GM23338 (cell line): ENCODE results near the gene COP1. TPM values are rescaled to one million over a fixed set of nuclear protein-coding genes. Genes with fewer than 3 reads are reported as not detected.

Experiments used
- ATAC-seq: fragments of 200-7000 bp; cut with Tn5 transposase; 3 replicates; pipeline ENCODE4 v1.9.1; 2020
- DNase-seq: peaks from one replicate; pipeline ENCODE4 v3.0.0-alpha.2; 2015; ENCODE audit warnings: low spot score
- H2AFZ ChIP-seq: fragments of 200-600 bp; sonication (generic); 2 replicates; pipeline ENCODE4 v1.8.0; 2016; ENCODE audit warnings: antibody characterized with exemption, mild to moderate bottlenecking, moderate library complexity
- H3F3A ChIP-seq: fragments of 200-600 bp; sonication (generic); replicated peaks from 2 replicates; pipeline ENCODE4 v1.8.0; 2017; ENCODE audit warnings: antibody characterized with exemption, mixed run types, low read depth
- H3K27ac ChIP-seq: fragments of 200-600 bp; sonication (generic); 2 replicates; pipeline ENCODE4 v1.6.1; 2016; ENCODE audit warnings: low read depth
- H3K27me3 ChIP-seq: fragments of 200-600 bp; sonication (generic); 2 replicates; pipeline ENCODE4 v1.8.0; 2016; ENCODE audit warnings: mild to moderate bottlenecking, mixed run types, moderate library complexity; ENCODE audit not compliant: insufficient read depth
- H3K36me3 ChIP-seq: fragments of 200-600 bp; sonication (generic); 2 replicates; pipeline ENCODE4 v1.8.0; 2016; ENCODE audit warnings: mild to moderate bottlenecking; ENCODE audit not compliant: insufficient read depth
- H3K4me1 ChIP-seq: fragments of 200-600 bp; sonication (generic); 2 replicates; pipeline ENCODE4 v1.8.0; 2016; ENCODE audit warnings: mild to moderate bottlenecking, moderate library complexity; ENCODE audit not compliant: insufficient read depth
- H3K4me2 ChIP-seq: fragments of 200-600 bp; sonication (generic); 2 replicates; pipeline ENCODE4 v1.7.1; 2017; ENCODE audit warnings: mixed run types
- H3K4me3 ChIP-seq: fragments of 200-600 bp; sonication (generic); 2 replicates; pipeline ENCODE4 v1.6.1; 2016; ENCODE audit warnings: mixed run types
- H3K79me2 ChIP-seq: fragments of 200-600 bp; sonication (generic); replicated peaks from 2 replicates; pipeline ENCODE4 v1.8.0; 2017; ENCODE audit warnings: mild to moderate bottlenecking; ENCODE audit not compliant: insufficient read depth
- H3K9me2 ChIP-seq: fragments of 200-600 bp; sonication (generic); 2 replicates; pipeline ENCODE4 v1.8.0; 2017; ENCODE audit not compliant: insufficient read depth
- H4K20me1 ChIP-seq: fragments of 200-600 bp; sonication (generic); replicated peaks from 2 replicates; pipeline ENCODE4 v1.8.0; 2017; ENCODE audit warnings: mild to moderate bottlenecking; ENCODE audit not compliant: insufficient read depth
- H3K27ac Mint-ChIP-seq: 2 replicates; pipeline ENCODE4 v1.8.0; 2020; ENCODE audit warnings: inconsistent platforms, mild to moderate bottlenecking, moderate library complexity, mixed read lengths
- H3K27me3 Mint-ChIP-seq: 3 replicates; pipeline ENCODE4 v1.8.0; 2022; ENCODE audit warnings: low read depth, mild to moderate bottlenecking, moderate library complexity, mixed read lengths, inconsistent platforms; ENCODE audit not compliant: insufficient read depth, poor library complexity
- H3K36me3 Mint-ChIP-seq: 3 replicates; pipeline ENCODE4 v1.8.0; 2021; ENCODE audit warnings: low read depth, mild to moderate bottlenecking, inconsistent platforms, moderate library complexity, mixed read lengths
- H3K4me1 Mint-ChIP-seq: 3 replicates; pipeline ENCODE4 v1.8.0; 2020; ENCODE audit warnings: mild to moderate bottlenecking, inconsistent platforms, mixed read lengths
- H3K4me3 Mint-ChIP-seq: 3 replicates; pipeline ENCODE4 v1.8.0; 2021; ENCODE audit warnings: moderate library complexity, mild to moderate bottlenecking, inconsistent platforms, mixed read lengths
- H3K9me3 Mint-ChIP-seq: 3 replicates; pipeline ENCODE4 v1.8.0; 2020; ENCODE audit warnings: moderate library complexity, mild to moderate bottlenecking, inconsistent platforms, mixed read lengths
- EZH2 ChIP-seq: fragments of 200-600 bp; sonication (generic); IDR thresholded peaks from one replicate; pipeline ENCODE4 v1.8.0; 2017; ENCODE audit warnings: antibody characterized with exemption, mild to moderate bottlenecking, low read depth; ENCODE audit not compliant: unreplicated experiment
- POLR2AphosphoS5 ChIP-seq: IDR thresholded peaks from 2 replicates; pipeline ENCODE4 v1.6.1; 2016; ENCODE audit warnings: antibody characterized with exemption, low read depth
- STAT1 ChIP-seq: IDR thresholded peaks from one replicate; pipeline ENCODE4 v1.6.1; 2016; ENCODE audit warnings: antibody characterized with exemption; ENCODE audit not compliant: unreplicated experiment
- ZNF114 ChIP-seq: fragments of 250-450 bp; sonication (Bioruptor Pico); IDR thresholded peaks from 2 replicates; pipeline ENCODE4 v1.5.0; 2020; ENCODE audit warnings: mild to moderate bottlenecking, moderate library complexity
- polyA plus RNA-seq: library from polyadenylated mRNA; unstranded; fragments of >200 nt; fragmentation: Nextera tagmentation; extraction: Ambion mirVana; gene quantifications from 2 replicates; pipeline ENCODE4 v1.2.1, GENCODE V29; 2016
- total RNA-seq: library from RNA; depleted of rRNA; stranded (reverse); fragments of >200 nt; shearing (Covaris generic); gene quantifications from 2 replicates; pipeline ENCODE4 v1.2.3, GENCODE V29; 2014
- TF ChIP-seq, protein P1 (sequence below): IDR thresholded peaks from one replicate; pipeline ENCODE4 v1.6.1; 2018; ENCODE audit warnings: antibody characterized with exemption; ENCODE audit not compliant: unreplicated experiment
- TF ChIP-seq, protein P2 (sequence below): IDR thresholded peaks from 2 replicates; pipeline ENCODE4 v1.6.1; 2016; ENCODE audit warnings: antibody characterized with exemption
- TF ChIP-seq, protein P3 (sequence below), 2 experiments: fragments of 200-600 bp in 1 of 2; sonication (generic) in 1 of 2; conservative IDR thresholded peaks; 2 replicates each; pipeline versions ENCODE4 v1.5.1 to v1.6.1; 2016 to 2017; ENCODE audit warnings: antibody characterized with exemption in 2 of 2, low read depth in 2 of 2, mild to moderate bottlenecking in 2 of 2, moderate library complexity in 1 of 2
- TF ChIP-seq, protein P4 (sequence below): fragments of 250-450 bp; sonication (Bioruptor Pico); IDR thresholded peaks from 2 replicates; pipeline ENCODE4 v1.5.0; 2020; ENCODE audit warnings: mild to moderate bottlenecking, moderate library complexity

COP1 gene
- total and polyA plus RNA-seq, 2 experiments from 2014 or later = 54.0 to 54.9 TPM

DNA sequence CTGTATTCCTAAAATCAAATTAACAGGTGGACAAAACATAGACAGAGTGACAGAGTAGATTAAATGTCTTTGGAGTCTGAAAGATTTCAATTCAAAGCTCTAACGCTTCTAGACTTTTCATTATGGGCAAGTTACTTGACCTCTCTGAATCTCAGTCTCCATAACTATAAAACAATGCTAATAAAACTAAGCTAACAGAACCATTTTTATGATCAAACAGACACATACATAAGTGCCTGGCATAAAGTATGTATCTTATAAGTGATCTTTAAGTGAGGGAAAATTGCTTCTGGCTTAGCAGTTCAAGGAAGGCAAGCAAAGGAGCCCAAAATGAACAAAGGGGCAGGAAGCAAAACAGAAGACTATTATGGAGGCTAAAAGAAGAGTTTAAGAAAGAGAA lies 246.9 kb downstream of the COP1 start (continued):
- TF ChIP-seq, protein P1, sequence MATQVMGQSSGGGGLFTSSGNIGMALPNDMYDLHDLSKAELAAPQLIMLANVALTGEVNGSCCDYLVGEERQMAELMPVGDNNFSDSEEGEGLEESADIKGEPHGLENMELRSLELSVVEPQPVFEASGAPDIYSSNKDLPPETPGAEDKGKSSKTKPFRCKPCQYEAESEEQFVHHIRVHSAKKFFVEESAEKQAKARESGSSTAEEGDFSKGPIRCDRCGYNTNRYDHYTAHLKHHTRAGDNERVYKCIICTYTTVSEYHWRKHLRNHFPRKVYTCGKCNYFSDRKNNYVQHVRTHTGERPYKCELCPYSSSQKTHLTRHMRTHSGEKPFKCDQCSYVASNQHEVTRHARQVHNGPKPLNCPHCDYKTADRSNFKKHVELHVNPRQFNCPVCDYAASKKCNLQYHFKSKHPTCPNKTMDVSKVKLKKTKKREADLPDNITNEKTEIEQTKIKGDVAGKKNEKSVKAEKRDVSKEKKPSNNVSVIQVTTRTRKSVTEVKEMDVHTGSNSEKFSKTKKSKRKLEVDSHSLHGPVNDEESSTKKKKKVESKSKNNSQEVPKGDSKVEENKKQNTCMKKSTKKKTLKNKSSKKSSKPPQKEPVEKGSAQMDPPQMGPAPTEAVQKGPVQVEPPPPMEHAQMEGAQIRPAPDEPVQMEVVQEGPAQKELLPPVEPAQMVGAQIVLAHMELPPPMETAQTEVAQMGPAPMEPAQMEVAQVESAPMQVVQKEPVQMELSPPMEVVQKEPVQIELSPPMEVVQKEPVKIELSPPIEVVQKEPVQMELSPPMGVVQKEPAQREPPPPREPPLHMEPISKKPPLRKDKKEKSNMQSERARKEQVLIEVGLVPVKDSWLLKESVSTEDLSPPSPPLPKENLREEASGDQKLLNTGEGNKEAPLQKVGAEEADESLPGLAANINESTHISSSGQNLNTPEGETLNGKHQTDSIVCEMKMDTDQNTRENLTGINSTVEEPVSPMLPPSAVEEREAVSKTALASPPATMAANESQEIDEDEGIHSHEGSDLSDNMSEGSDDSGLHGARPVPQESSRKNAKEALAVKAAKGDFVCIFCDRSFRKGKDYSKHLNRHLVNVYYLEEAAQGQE = no peak
- TF ChIP-seq STAT1 (no peak), POLR2AphosphoS5 (no peak)
- TF ChIP-seq, protein P2, sequence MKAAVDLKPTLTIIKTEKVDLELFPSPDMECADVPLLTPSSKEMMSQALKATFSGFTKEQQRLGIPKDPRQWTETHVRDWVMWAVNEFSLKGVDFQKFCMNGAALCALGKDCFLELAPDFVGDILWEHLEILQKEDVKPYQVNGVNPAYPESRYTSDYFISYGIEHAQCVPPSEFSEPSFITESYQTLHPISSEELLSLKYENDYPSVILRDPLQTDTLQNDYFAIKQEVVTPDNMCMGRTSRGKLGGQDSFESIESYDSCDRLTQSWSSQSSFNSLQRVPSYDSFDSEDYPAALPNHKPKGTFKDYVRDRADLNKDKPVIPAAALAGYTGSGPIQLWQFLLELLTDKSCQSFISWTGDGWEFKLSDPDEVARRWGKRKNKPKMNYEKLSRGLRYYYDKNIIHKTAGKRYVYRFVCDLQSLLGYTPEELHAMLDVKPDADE = no peak

DNA sequence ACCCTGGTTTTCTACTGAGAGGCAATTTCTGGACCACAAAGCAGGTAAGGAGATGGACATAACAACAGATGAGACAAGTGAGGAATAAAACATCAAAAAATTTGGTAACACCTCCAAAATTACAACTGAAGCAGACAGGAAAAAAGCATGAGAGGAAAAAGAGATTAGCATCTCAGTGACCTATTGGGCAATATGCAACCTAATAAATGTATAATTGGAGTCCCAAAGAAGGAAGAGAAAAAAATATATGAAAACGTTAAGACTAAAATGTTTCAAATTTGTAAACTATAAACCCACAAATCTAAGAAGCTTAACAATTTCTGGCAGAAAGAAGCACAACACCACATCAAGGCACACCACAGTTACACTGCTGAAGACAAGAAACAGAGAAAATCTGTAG lies 255.5 kb downstream of the COP1 start:
- ATAC-seq = no peak
- TF ChIP-seq POLR2AphosphoS5 = no peak
- TF ChIP-seq, protein P3, sequence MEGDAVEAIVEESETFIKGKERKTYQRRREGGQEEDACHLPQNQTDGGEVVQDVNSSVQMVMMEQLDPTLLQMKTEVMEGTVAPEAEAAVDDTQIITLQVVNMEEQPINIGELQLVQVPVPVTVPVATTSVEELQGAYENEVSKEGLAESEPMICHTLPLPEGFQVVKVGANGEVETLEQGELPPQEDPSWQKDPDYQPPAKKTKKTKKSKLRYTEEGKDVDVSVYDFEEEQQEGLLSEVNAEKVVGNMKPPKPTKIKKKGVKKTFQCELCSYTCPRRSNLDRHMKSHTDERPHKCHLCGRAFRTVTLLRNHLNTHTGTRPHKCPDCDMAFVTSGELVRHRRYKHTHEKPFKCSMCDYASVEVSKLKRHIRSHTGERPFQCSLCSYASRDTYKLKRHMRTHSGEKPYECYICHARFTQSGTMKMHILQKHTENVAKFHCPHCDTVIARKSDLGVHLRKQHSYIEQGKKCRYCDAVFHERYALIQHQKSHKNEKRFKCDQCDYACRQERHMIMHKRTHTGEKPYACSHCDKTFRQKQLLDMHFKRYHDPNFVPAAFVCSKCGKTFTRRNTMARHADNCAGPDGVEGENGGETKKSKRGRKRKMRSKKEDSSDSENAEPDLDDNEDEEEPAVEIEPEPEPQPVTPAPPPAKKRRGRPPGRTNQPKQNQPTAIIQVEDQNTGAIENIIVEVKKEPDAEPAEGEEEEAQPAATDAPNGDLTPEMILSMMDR (conservative IDR thresholded peaks at IDR 0.05; ENCODE audit: low read depth in 2 of 2) = no peak
- no peak for TF ChIP-seq STAT1
- no peak for TF ChIP-seq ZNF114
- TF ChIP-seq, protein P2 = no peak
- TF ChIP-seq, protein P4, sequence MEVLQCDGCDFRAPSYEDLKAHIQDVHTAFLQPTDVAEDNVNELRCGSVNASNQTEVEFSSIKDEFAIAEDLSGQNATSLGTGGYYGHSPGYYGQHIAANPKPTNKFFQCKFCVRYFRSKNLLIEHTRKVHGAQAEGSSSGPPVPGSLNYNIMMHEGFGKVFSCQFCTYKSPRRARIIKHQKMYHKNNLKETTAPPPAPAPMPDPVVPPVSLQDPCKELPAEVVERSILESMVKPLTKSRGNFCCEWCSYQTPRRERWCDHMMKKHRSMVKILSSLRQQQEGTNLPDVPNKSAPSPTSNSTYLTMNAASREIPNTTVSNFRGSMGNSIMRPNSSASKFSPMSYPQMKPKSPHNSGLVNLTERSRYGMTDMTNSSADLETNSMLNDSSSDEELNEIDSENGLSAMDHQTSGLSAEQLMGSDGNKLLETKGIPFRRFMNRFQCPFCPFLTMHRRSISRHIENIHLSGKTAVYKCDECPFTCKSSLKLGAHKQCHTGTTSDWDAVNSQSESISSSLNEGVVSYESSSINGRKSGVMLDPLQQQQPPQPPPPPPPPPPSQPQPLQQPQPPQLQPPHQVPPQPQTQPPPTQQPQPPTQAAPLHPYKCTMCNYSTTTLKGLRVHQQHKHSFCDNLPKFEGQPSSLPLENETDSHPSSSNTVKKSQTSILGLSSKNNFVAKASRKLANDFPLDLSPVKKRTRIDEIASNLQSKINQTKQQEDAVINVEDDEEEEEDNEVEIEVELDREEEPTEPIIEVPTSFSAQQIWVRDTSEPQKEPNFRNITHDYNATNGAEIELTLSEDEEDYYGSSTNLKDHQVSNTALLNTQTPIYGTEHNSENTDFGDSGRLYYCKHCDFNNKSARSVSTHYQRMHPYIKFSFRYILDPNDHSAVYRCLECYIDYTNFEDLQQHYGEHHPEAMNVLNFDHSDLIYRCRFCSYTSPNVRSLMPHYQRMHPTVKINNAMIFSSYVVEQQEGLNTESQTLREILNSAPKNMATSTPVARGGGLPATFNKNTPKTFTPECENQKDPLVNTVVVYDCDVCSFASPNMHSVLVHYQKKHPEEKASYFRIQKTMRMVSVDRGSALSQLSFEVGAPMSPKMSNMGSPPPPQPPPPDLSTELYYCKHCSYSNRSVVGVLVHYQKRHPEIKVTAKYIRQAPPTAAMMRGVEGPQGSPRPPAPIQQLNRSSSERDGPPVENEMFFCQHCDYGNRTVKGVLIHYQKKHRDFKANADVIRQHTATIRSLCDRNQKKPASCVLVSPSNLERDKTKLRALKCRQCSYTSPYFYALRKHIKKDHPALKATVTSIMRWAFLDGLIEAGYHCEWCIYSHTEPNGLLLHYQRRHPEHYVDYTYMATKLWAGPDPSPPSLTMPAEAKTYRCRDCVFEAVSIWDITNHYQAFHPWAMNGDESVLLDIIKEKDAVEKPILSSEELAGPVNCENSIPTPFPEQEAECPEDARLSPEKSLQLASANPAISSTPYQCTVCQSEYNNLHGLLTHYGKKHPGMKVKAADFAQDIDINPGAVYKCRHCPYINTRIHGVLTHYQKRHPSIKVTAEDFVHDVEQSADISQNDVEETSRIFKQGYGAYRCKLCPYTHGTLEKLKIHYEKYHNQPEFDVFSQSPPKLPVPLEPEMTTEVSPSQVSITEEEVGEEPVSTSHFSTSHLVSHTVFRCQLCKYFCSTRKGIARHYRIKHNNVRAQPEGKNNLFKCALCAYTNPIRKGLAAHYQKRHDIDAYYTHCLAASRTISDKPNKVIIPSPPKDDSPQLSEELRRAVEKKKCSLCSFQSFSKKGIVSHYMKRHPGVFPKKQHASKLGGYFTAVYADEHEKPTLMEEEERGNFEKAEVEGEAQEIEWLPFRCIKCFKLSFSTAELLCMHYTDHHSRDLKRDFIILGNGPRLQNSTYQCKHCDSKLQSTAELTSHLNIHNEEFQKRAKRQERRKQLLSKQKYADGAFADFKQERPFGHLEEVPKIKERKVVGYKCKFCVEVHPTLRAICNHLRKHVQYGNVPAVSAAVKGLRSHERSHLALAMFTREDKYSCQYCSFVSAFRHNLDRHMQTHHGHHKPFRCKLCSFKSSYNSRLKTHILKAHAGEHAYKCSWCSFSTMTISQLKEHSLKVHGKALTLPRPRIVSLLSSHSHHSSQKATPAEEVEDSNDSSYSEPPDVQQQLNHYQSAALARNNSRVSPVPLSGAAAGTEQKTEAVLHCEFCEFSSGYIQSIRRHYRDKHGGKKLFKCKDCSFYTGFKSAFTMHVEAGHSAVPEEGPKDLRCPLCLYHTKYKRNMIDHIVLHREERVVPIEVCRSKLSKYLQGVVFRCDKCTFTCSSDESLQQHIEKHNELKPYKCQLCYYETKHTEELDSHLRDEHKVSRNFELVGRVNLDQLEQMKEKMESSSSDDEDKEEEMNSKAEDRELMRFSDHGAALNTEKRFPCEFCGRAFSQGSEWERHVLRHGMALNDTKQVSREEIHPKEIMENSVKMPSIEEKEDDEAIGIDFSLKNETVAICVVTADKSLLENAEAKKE (CRISPR knock-in tag) = no peak
- TF ChIP-seq EZH2 = no peak

More for the DNA sequence above, 255.5 kb downstream of the COP1 start:
- Histone ChIP-seq H3K4me3 (no peak overlapping the region), H3K79me2 (no peaks in the 10 kb centered on the region), H3F3A (no peaks in the 10 kb centered on the region), H3K36me3 (no peaks in the 10 kb centered on the region), H3K27me3 (no peaks in the 10 kb centered on the region), H2AFZ (no peak overlapping the region), H4K20me1 (no peaks in the 10 kb centered on the region), H3K27ac (no peak overlapping the region), H3K4me2 (no peak overlapping the region), H3K4me1 (no peaks in the 10 kb centered on the region), H3K9me2 (no peaks in the 10 kb centered on the region)
- Mint-ChIP-seq H3K4me3 (no peak overlapping the region), H3K27me3 (peaks cover 2% of the 10 kb centered on the region), H3K36me3 (peaks cover 11% of the 10 kb centered on the region; the same call in 2 of the 3 replicates), H3K4me1 (no peaks in the 10 kb centered on the region), H3K27ac (no peak overlapping the region), H3K9me3 (no peaks in the 10 kb centered on the region)
- DNase-seq = no peak
